GM12891 (cell line): ENCODE results near the gene ADD1.

Source experiments
- DNase-seq: peaks from one replicate; pipeline ENCODE4 v3.0.0; 2011; ENCODE audit warnings: low spot score; ENCODE audit not compliant: insufficient read length
- FAIRE-seq: peaks from 2 replicates; lab custom pipeline; 2011; peaks lifted over from hg19 to GRCh38; lab: Jason Lieb, UNC
- PAX5 ChIP-seq: IDR thresholded peaks from 2 replicates; pipeline ENCODE4 v1.6.1; 2011; ENCODE audit warnings: low read length, moderate library complexity, mild to moderate bottlenecking; ENCODE audit not compliant: insufficient read depth, severe bottlenecking
- POLR2A ChIP-seq: IDR thresholded peaks from 2 replicates; pipeline ENCODE4 v1.6.1; 2011; ENCODE audit warnings: low read depth, low read length, control low read depth
- POLR2AphosphoS5 ChIP-seq: IDR thresholded peaks from 2 replicates; pipeline ENCODE4 v1.6.1; 2011; ENCODE audit warnings: low read depth, low read length, control low read depth
- POU2F2 ChIP-seq: IDR thresholded peaks from 2 replicates; pipeline ENCODE4 v1.6.1; 2011; ENCODE audit warnings: low read depth, mild to moderate bottlenecking, control low read depth, low read length, moderate library complexity
- SPI1 ChIP-seq: IDR thresholded peaks from 2 replicates; pipeline ENCODE4 v1.6.1; 2011; ENCODE audit warnings: low read depth, low read length, control low read depth
- TAF1 ChIP-seq: IDR thresholded peaks from 2 replicates; pipeline ENCODE4 v1.6.1; 2011; ENCODE audit warnings: low read depth, low read length, control low read depth

ADD1 gene

GRCh38 chr4:2866160-2866861 lies 22.7 kb downstream of the ADD1 start:
- no peak for FAIRE-seq

DNA sequence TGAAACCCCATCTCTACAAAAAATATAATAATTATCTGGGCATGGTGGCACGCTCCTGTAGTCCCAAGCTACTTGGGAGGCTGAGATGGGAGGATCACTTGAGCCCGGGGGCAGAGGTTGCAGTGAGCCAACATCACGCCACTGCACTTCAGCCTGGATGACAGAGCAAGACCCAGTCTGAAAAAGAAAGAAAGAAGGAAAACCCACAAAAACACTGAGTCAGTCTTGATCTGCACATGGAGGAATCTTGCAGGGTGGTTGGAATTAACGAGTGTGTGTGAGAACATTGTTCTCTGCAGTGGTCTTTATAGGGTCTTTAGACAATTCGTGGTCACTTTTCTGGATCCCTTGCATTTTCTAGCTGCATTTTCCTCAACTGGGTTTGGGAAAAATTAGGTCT lies 23.2 kb downstream of the ADD1 start:
- TF ChIP-seq POU2F2 = no peak
- no peak for TF ChIP-seq POLR2A
- no peak for TF ChIP-seq POLR2AphosphoS5
- no peak for FAIRE-seq

More at GRCh38 chr4:2866160-2866861, 22.7 kb downstream of the ADD1 start:
- DNase-seq = no peak
- TF ChIP-seq TAF1 (no peak), POLR2A (no peak), POU2F2 (no peak), SPI1 (no peak), PAX5 (no peak), POLR2AphosphoS5 (no peak)

GRCh38 chr4:2867758-2868491 lies 24.3 kb downstream of the ADD1 start:
- no peak for TF ChIP-seq POU2F2
- no peak for TF ChIP-seq SPI1
- TF ChIP-seq PAX5 = no peak
- no peak for TF ChIP-seq POLR2A
- no peak for TF ChIP-seq POLR2AphosphoS5
- TF ChIP-seq TAF1 = no peak
- DNase-seq (no peak), FAIRE-seq (no peak)

More for the DNA sequence above, 23.2 kb downstream of the ADD1 start:
- no peak for DNase-seq

DNA sequence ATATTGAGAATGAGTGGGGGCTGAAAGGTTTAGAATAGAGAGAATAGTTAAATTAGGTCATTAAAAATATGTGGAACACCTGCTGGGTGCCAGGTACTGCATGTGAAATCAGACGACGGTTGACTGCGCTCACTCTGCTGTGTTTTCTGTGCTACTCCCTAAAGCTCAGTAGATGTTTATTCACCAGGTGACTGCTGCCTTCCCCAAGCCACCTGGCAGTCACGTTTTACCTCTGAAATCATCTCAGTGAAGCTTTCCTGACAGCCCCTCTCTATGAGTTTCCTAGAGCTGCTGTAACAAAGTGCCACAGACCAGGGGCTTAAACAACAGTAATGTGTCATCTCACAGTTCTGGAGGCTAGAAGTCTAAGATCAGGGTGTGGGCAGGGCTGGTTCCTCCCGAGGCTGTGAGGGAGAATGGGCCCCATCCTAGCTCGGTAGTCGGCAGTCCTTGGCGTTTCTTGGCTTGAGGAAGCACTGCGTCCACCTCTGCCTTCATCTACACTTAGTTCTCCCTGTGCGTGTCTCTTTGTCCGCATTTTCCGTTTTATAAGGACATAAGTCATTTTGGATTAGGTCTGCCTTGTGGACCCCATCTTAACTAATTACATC lies 25.3 kb downstream of the ADD1 start:
- DNase-seq (no peak), FAIRE-seq (no peak)
- TF ChIP-seq POLR2AphosphoS5 (no peak), TAF1 (no peak), SPI1 (no peak), PAX5 (no peak), POU2F2 (no peak), POLR2A (no peak)

DNA sequence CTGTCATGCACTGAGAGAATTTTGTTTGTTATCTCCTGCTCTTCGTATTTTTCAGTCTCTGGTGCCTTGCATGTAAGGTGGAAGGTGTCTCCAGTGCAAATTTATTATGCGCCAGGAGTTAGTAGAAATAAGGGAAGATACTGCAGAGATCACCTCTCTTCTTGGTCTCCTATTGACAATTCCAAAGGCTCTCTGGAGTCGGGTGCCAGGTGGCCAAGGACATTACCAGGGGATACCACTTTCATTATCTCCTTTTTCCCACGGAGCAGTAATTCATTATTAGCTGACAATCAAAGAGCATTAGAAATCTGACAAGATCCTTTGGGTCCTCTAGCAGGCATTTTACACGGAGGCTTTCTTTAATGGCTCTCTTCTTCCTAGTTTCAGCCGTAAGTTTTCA lies 26.0 kb downstream of the ADD1 start:
- TF ChIP-seq SPI1 (no peak), POU2F2 (no peak)
- no peak for DNase-seq

GRCh38 chr4:2870082-2870481 lies 26.4 kb downstream of the ADD1 start:
- FAIRE-seq (no peak), DNase-seq (no peak)
- TF ChIP-seq POLR2A = no peak

More for the DNA sequence above, 26.0 kb downstream of the ADD1 start:
- no peak for FAIRE-seq

DNA sequence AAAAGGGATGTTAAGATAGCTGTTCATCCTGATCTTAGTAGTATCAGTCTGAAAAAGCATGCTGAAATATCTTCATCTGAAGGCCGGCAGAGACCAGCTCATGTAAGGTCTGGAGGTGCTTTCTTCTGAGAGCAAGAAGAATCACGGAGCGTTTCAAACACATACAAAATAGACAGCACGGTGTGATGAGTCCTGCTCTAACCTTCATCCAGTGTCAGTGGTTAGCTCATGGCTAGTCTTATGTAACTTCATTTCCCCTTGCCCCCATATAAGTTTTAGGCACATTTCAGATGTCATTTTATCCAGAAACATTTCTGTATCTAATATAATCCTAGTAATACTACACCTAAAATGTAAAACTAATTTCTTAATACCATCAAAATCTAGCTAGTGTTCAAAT lies 27.8 kb downstream of the ADD1 start:
- FAIRE-seq (no peak), DNase-seq (no peak)
- TF ChIP-seq POLR2A = no peak
- TF ChIP-seq TAF1 = no peak
- TF ChIP-seq POU2F2 = no peak
- TF ChIP-seq SPI1 = no peak
- no peak for TF ChIP-seq PAX5

DNA sequence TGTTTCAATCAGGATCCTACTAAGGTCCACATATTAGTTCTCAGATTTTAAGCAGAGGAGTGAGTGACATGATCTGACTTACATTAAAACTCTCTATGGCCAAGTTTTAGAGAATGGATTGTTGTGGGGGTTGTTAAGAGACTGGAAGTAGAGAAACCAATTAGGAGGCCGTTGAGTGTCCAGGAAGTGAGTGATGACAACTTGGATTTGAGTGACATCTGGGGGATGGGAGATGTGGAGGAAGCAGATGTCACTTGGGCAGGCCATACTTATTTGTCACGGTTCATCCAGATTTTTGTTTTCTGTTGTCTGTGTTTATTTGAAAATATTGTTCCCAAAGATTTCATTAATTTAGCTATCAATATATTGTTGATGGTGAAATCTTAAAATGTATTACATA lies 28.3 kb downstream of the ADD1 start:
- DNase-seq = no peak
- FAIRE-seq = no peak

GRCh38 chr4:2873329-2873728 lies 29.7 kb downstream of the ADD1 start:
- DNase-seq (no peak), FAIRE-seq (no peak)
- TF ChIP-seq POU2F2 = no peak
- no peak for TF ChIP-seq POLR2AphosphoS5
- TF ChIP-seq TAF1 = no peak
- no peak for TF ChIP-seq PAX5
- TF ChIP-seq SPI1 = no peak

More for the DNA sequence above, 28.3 kb downstream of the ADD1 start:
- TF ChIP-seq POLR2AphosphoS5 (no peak), PAX5 (no peak), POU2F2 (no peak), POLR2A (no peak), SPI1 (no peak), TAF1 (no peak)

GRCh38 chr4:2874861-2875260 lies 31.2 kb downstream of the ADD1 start:
- DNase-seq (no peak), FAIRE-seq (no peak)
- TF ChIP-seq POLR2A (no peak), POLR2AphosphoS5 (no peak), POU2F2 (no peak), SPI1 (no peak), PAX5 (no peak)
